HG03439 (cell line): Measurements from ENCODE around the gene GOLGA6L26.
"Not testable (repeated sequence)": the region's sequence is repeated elsewhere in the genome, so short reads cannot be mapped to it uniquely, and the experiment has no call there.

Source experiments
- ATAC-seq: cut with Tn5 transposase; IDR thresholded peaks from one replicate; pipeline ENCODE4 v1.9.1; 2021; ENCODE audit warnings: mild to moderate bottlenecking, moderate library complexity; ENCODE audit not compliant: unreplicated experiment

Gene GOLGA6L26

GRCh38 chr15:23334096-23334495 lies at the start of gene GOLGA6L26:
TSS of gene GOLGA6L26 (minus strand) at chr15:23334196. CDS start at chr15:23334135, 61 bp downstream.
- not testable (repeated sequence) for ATAC-seq

- not testable (repeated sequence) for ATAC-seq
These were observed 47.2 kb upstream of the GOLGA6L26 start for GRCh38 chr15:23381192-23381591.

- not testable (repeated sequence) for ATAC-seq
These were observed 46.7 kb upstream of the GOLGA6L26 start for GRCh38 chr15:23380700-23381099.

GRCh38 chr15:23378946-23379345 lies 45.0 kb upstream of the GOLGA6L26 start:
- ATAC-seq, result not testable (repeated sequence)

- not testable (repeated sequence) for ATAC-seq
These were observed 40.2 kb upstream of the GOLGA6L26 start for GRCh38 chr15:23374226-23374625.

GRCh38 chr15:23372891-23373600 lies 39.0 kb upstream of the GOLGA6L26 start:
- not testable (repeated sequence) for ATAC-seq

GRCh38 chr15:23372284-23372683 lies 38.3 kb upstream of the GOLGA6L26 start:
- no peak for ATAC-seq

- ATAC-seq, result not testable (repeated sequence)
These were observed 37.9 kb upstream of the GOLGA6L26 start for GRCh38 chr15:23371868-23372267.

- ATAC-seq, result not testable (repeated sequence)
These were observed 37.1 kb upstream of the GOLGA6L26 start for GRCh38 chr15:23371134-23371533.

- no peak for ATAC-seq
These were observed 36.6 kb upstream of the GOLGA6L26 start for GRCh38 chr15:23370578-23370977.

GRCh38 chr15:23364261-23364660 lies 30.3 kb upstream of the GOLGA6L26 start:
- ATAC-seq, result not testable (repeated sequence)

GRCh38 chr15:23362622-23363021 lies 28.6 kb upstream of the GOLGA6L26 start:
- ATAC-seq, result not testable (repeated sequence)

- not testable (repeated sequence) for ATAC-seq
These were observed 20.5 kb upstream of the GOLGA6L26 start, which contains the start of gene GOLGA8S for GRCh38 chr15:23354448-23354847. TSS of gene GOLGA8S (plus strand) at chr15:23354748. CDS start at chr15:23354810, 62 bp downstream.

- ATAC-seq, result not testable (repeated sequence)
These were observed 22.8 kb downstream of the GOLGA6L26 start for GRCh38 chr15:23311233-23311632.

- ATAC-seq, result not testable (repeated sequence)
These were observed 28.1 kb downstream of the GOLGA6L26 start for GRCh38 chr15:23305921-23306320.

GRCh38 chr15:23304805-23305204 lies 29.2 kb downstream of the GOLGA6L26 start:
- ATAC-seq, result not testable (repeated sequence)

GRCh38 chr15:23304267-23304666 lies 29.7 kb downstream of the GOLGA6L26 start:
- ATAC-seq, result not testable (repeated sequence)

- not testable (repeated sequence) for ATAC-seq
These were observed 30.3 kb downstream of the GOLGA6L26 start for GRCh38 chr15:23303654-23304053.

- ATAC-seq, result not testable (repeated sequence)
These were observed 30.8 kb downstream of the GOLGA6L26 start for GRCh38 chr15:23303246-23303645.
